Nephron progenitor cell (in vitro differentiated cells): Measurements from ENCODE around the gene COL11A2.

Experiments
- DNase-seq: peaks from one replicate; pipeline ENCODE4 v3.0.0; 2021
- H3K27ac Mint-ChIP-seq: 2 replicates; pipeline ENCODE4 v1.8.0; 2021; ENCODE audit warnings: mild to moderate bottlenecking, moderate library complexity, mixed read lengths
- H3K27me3 Mint-ChIP-seq: 2 replicates; pipeline ENCODE4 v1.8.0; 2021; ENCODE audit warnings: mild to moderate bottlenecking, low read depth, mixed read lengths; ENCODE audit not compliant: poor library complexity
- H3K36me3 Mint-ChIP-seq: 2 replicates; pipeline ENCODE4 v1.8.0; 2021; ENCODE audit warnings: low read depth, mixed read lengths
- H3K4me1 Mint-ChIP-seq: 2 replicates; pipeline ENCODE4 v1.8.0; 2021; ENCODE audit warnings: mixed read lengths
- H3K4me3 Mint-ChIP-seq: 2 replicates; pipeline ENCODE4 v1.8.0; 2021; ENCODE audit warnings: mild to moderate bottlenecking, moderate library complexity, mixed read lengths
- H3K9me3 Mint-ChIP-seq: 2 replicates; pipeline ENCODE4 v1.8.0; 2021; ENCODE audit warnings: mild to moderate bottlenecking, moderate library complexity, mixed read lengths
- TF ChIP-seq, protein P1 (sequence below): fragments of 200-600 bp; sonication (generic); IDR thresholded peaks from 2 replicates; pipeline ENCODE4 v1.5.0; 2021; ENCODE audit warnings: antibody characterized with exemption

Gene COL11A2

DNA sequence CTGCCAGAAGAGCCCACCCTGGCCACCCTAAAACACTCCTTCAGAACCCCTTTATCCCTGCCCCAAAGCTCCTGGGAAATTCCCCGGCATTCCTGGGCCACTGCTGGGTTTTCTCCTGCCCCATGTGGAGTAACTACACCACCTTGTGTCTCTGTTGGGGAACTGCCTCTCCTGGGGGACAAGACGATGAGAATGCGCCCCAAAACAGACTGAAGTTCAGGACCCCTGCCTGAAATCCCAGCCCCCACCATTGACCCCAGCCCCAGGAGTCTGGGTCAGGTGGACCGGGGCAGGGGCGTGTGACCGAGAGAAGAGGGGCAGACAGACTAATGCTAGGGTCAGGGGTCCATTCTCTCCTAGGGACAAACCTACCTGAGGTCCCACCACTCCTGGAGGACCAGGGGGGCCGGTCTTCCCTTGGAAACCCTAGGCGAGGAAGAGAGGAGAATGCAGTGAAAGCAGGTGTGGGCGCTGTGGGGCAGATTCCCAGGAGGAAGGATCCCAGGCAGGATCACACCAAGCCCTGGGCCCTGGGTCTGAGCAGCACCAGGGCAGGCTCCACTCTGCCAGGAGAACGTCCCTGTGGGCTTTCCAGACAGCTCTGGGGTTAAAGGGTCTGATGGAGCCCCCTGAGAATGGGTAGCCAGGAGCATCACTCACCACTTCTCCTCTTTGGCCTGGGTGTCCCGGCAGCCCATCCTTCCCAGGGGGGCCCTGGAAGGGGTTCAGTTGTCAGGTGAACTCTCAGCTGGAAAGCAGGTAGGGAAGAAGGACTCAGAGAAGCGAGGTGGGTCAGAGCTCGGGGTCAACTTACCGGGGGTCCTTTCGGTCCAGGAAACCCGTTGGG, 19.4 kb downstream of the COL11A2 start:
- H3K4me3 Mint-ChIP-seq = no peak overlapping the region
- TF ChIP-seq, protein P1, sequence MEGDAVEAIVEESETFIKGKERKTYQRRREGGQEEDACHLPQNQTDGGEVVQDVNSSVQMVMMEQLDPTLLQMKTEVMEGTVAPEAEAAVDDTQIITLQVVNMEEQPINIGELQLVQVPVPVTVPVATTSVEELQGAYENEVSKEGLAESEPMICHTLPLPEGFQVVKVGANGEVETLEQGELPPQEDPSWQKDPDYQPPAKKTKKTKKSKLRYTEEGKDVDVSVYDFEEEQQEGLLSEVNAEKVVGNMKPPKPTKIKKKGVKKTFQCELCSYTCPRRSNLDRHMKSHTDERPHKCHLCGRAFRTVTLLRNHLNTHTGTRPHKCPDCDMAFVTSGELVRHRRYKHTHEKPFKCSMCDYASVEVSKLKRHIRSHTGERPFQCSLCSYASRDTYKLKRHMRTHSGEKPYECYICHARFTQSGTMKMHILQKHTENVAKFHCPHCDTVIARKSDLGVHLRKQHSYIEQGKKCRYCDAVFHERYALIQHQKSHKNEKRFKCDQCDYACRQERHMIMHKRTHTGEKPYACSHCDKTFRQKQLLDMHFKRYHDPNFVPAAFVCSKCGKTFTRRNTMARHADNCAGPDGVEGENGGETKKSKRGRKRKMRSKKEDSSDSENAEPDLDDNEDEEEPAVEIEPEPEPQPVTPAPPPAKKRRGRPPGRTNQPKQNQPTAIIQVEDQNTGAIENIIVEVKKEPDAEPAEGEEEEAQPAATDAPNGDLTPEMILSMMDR = peak; percentile 49
- no peak overlapping the region for H3K27ac Mint-ChIP-seq
- H3K27me3 Mint-ChIP-seq = peaks cover 60% of the 10 kb centered on the region
- peaks cover 32% of the 10 kb centered on the region for H3K4me1 Mint-ChIP-seq
- peak; percentile 34 for DNase-seq
- H3K9me3 Mint-ChIP-seq = no peaks in the 10 kb centered on the region
- no peaks in the 10 kb centered on the region for H3K36me3 Mint-ChIP-seq

DNA sequence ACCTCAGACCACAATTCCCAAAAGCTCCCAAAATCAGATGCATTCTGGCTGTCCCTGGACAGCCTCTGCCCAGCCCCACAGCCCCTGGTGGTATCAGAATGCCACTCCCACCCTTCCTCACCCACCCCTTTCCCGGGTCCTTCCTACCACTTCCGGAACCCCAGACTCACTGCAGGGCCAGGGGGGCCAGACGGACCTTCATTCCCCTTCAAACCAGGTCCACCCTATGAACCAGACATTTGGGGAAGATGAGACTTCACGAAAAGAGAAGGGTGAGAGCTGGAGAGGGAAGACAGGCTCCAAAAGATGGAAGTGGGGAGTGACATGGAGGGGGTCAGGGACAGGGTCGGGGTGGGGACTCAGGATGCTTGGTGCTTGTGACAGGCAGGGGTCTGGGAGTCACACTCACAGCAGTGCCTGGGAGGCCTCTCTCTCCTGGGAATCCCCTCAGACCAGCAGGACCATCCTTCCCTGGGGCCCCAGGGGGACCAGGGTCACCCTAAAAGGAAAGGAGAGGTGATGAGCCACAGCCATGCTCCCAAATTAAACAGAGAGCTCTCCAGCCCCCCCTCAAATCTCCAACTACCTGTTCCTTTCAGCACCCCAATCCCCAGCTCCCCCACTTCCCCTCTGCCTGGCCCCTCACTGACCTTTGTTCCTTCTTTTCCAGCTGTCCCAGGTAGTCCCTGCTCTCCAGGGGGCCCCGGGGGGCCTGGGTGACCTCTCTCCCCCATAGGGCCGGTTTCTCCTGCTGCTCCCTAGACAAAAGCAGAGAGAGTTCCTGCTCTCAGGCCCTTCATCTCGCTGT, 20.2 kb downstream of the COL11A2 start:
- H3K27me3 Mint-ChIP-seq = peaks cover 62% of the 10 kb centered on the region
- H3K27ac Mint-ChIP-seq = no peak overlapping the region
- no peak for DNase-seq
- TF ChIP-seq, protein P1 = no peak
- peaks cover 24% of the 10 kb centered on the region for H3K4me1 Mint-ChIP-seq
- no peaks in the 10 kb centered on the region for H3K36me3 Mint-ChIP-seq
- no peaks in the 10 kb centered on the region for H3K9me3 Mint-ChIP-seq
- no peak overlapping the region for H3K4me3 Mint-ChIP-seq

DNA sequence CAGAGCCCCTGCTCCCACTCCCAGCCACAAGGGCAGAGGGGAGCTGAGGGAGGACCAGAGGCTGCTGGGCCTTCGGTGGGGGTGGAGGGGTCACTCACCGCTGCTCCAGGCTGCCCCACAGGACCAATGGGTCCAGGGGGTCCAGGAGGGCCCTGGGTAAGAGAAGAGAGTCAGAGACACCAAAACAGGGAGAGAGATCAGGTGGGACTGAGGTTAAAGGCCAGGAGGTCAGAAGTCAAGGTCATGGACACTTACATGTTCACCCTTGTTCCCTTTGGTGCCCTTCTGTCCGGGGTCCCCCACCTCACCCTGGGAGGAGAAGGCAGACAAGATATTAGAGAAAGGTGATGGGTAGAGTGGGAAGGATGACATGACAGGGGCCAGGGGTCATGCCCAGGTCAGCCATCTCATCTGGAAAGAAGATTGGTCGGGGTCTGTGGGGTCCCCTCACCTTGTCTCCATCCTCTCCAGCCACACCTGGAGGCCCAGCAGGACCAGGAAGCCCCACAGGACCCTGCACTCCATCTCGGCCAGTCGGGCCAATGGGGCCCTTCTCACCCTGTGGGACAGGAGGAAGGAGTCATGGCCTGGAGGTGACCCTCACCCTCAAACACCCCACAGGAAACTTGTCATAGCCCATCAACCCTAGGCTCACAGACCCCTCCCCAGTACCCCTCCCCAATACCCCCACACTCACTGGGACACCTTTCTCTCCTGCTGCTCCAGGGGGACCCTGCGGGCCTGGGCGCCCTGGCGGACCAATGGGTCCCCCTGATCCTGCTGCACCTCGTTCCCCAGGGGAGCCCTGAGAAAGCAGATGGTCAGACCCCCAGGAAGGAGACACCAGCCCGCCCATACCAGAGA, 21.0 kb downstream of the COL11A2 start:
- Mint-ChIP-seq H3K27ac (no peak overlapping the region), H3K27me3 (peaks cover 60% of the 10 kb centered on the region), H3K36me3 (no peaks in the 10 kb centered on the region), H3K4me1 (peaks cover 16% of the 10 kb centered on the region), H3K9me3 (no peaks in the 10 kb centered on the region), H3K4me3 (no peak overlapping the region)
- no peak for DNase-seq
- TF ChIP-seq, protein P1 = no peak

DNA sequence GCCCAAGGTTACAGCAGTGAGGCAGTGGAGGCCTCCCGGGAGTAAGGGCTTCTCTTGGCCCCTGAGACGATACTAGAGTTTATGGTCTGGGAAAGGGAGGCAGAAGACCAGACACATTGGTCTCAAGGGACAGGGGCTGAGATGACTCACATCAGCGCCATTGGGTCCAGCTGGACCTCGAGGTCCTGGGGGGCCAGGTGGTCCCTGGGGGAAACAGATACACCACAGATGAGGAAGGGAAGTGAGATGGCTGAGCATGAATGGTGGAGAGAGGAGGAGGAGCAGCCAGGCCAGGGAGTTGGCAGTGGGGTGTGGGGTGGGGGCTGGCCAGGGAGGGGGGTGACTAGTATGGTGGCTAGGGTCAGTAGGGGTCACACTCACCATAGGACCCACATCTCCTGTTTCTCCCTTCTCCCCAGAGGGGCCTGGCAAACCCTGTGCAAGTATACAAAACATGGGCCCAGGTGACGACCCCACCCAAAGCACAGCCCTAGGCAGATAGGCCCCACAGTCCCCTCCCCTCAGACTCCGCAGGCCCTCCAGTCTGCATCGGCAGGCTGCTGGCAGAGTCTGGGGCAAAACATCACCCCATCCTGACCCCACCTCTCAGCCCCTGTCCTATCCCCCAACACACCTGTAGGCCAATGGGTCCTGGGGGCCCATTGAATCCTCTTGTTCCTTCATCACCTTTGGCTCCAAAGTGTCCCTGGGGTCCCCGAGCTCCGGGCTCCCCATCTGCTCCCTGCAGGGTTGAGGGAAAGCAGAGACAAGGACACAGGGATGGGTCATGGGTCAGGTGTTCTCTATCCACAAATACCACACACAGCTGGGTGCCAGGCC, 21.9 kb downstream of the COL11A2 start:
- Mint-ChIP-seq H3K27ac (no peak overlapping the region), H3K36me3 (no peaks in the 10 kb centered on the region), H3K4me3 (no peak overlapping the region), H3K9me3 (no peaks in the 10 kb centered on the region), H3K27me3 (peaks cover 58% of the 10 kb centered on the region), H3K4me1 (peaks cover 18% of the 10 kb centered on the region)
- TF ChIP-seq, protein P1 = no peak
- no peak for DNase-seq
